EL (cell line): ENCODE measurements around the gene TSPOAP1.
"Not testable (repeated sequence)": the region's sequence is repeated elsewhere in the genome, so short reads cannot be mapped to it uniquely, and the experiment has no call there.

Experiments
- DNase-seq: peaks from one replicate; pipeline ENCODE4 v3.0.0-alpha.2; 2016

The TSPOAP1 gene

GRCh38 chr17:58360296-58361063, 31.9 kb upstream of the TSPOAP1 start:
- DNase-seq = no peak

- DNase-seq = no peak
Measured at GRCh38 chr17:58358408-58359172, 30.0 kb upstream of the TSPOAP1 start.

DNA sequence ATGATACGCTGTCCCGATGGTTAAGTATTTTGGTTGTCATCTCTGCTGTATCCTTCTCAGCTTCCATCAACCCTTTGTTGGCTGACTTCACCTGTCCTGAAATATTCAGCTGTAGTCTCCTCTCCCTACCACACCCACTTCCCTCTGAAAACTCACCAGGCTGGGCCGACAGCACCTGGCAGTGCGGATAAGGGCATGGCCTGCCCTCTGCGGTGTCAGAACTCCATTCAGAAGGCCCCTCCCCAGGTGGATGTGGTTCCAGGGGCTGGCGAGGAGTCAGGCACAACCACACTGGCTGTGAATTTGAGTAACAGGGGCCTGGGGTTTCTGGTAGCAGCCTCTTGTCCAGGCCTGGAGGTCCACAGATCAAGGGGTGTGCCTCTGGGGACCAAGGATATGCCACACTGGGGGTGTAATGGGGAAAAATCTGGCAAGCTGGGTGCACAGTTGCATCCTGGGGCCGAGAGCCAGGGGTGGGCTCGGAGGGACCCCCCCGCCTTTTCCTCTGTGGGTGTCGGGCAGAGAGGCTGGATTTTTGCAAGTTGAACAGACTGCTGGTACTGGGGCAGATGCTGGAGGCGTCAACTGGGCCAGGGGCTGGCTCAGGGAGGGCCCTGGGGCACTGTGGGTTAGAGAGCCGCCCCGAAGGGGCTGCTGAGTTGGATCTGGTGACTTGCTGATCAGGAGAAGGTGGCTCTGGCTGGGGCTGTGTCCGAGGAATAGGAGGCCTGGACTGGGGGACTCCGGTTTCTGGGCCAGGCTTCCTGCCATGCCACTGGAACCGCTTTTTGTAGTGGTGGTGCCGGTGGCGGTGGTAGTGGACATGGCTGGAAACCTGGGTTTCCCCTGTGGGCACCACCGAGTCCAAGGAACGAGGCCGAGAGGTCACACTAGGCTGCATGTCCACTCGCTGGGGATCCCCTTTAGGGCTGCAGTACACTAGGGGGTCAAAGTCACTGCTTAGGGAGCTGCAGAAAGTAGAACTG, 29.0 kb upstream of the TSPOAP1 start:
- no peak for DNase-seq

DNA sequence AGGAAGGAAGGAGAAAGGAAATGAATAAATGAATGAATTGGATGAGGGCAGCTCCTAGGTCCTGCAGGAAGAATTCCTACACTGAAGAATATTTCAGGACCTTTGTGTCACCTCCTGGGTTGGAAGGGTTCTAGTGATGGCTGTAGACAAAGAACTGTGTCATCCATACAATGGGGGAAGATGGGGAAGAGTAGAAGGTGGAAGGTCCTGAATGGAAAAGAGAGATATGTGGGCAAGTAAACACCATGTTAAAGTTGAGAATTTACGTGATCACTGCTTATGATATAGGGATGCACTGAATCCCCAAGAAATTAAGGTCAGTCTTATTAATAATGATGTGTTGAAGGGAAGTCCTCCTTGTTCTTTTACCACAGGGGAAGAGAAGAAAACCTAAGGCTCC, 27.6 kb upstream of the TSPOAP1 start:
- no peak for DNase-seq

GRCh38 chr17:58354541-58355216, 26.1 kb upstream of the TSPOAP1 start:
- no peak for DNase-seq

DNA sequence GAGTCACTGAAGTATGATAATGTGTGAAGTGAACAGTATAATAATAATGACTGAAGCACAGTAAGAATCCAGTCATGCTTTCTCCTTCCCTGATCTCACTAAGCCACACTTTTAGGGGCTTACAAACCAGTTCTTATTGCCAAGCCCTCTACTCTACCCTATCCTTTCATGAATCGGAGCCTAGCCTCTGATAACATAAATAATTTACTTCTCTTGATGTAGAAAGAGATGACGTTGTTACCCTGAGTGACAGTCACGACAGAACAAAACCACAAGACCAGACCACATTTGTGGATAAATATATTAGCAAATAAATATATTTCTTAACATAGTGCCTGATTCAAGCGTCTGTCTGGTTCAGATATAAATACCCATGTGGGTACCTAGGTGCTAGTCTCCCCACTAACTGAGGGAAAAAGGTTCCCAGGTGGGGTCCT, 24.8 kb upstream of the TSPOAP1 start:
- DNase-seq = no peak

DNA sequence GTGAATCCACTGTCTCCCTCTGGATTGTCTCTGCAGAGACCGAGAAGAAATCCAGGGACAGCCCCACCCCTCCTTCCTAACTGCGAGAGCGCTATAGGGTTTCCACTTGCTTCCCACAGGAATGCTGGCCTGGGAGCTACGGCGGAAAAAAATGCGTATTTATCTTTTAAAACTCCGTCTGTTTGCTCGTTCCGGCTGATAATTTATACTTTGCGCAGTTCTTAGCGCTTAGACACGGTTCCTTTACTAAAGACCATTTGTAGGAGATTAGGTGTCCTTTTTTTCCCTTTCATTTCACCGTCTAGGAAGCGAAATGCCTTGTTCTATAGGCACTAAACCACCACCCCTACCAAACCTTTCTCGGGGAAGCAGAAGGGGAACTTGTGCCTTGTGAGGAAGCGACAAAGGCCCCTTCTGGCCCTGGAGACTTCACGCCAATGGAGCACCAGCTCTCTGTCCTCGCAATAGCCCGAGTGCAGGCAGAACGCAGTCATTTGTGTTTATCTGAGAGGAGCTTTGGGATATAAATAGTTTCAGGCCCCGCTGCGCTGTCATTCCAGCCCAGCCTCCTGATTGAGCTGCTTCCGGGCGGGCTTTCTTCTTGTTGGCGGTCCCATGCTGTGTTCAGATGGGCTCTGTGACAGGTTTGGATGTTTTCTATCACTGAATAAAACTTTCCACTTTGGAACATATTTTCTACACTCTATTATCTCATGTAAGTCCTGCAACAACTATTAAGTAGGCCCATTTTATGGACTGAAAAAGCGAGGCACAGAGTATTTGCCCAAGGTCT, 24.2 kb upstream of the TSPOAP1 start:
- DNase-seq = peak; percentile 54

- DNase-seq = peak; percentile 92
Measured at GRCh38 chr17:58351831-58352595, 23.4 kb upstream of the TSPOAP1 start, which contains the start of gene SUPT4H1. SUPT4H1 (minus strand) TSS chr17:58352201; CDS start chr17:58352135, 66 bp downstream.

GRCh38 chr17:58351182-58351581, 22.6 kb upstream of the TSPOAP1 start:
- no peak for DNase-seq

DNA sequence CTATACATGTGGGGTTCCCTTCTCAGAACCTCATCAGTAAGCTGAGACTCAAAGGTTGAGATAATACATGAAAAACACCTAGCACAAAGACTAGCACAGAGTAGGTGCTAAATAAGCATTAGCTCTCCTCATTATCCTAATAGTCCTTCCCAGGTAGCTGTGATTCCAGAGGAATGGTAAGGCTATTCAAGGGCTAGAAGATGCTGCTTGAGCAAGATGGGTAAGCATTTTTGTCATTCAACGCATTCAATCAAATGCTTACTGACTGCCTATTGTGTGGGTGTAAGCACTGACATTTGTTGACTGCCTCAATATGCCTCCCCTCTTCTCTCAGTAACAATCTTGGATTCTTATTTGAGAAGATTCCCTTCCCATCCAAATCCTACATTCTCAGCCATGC, 19.4 kb upstream of the TSPOAP1 start:
- DNase-seq = no peak

GRCh38 chr17:58345500-58345899, 16.9 kb upstream of the TSPOAP1 start:
- no peak for DNase-seq

- no peak for DNase-seq
Measured at GRCh38 chr17:58344791-58345157, 16.2 kb upstream of the TSPOAP1 start.

DNA sequence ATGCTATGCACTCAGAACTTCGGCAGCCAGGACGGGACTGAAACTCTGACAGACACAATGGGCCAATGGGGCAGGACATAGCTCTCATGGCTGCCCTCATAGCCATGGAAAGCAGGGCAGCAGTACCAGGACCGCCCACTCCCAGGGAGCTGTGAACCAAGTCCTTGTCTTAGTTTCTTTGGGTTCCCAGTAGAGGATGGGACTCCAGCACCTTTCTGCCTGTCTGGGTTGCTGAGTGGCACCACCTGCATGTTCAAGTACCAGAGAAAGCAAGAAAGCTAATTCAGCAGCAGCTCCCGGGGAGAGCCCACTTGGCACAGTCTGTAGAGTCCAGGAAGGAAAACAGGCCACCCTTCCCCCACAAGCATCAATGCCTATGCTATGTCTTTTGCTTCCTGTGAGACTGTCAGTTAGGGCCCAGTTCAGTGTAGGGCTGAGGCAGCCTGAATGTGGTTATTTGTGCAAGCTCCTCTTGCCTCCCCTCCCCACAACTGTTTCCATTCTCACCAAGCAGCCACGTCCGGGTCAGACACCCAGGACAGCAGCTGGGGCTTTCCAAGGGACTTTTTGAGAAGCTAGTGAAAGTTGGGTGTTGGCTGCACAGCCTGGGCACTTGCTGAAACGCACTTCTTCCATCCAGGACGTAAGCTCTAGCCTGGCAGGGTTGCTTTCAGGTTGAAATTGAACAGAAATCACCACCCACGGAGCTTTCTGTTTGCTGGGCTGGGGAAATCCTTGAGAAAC, 15.6 kb upstream of the TSPOAP1 start:
- DNase-seq = no peak

- DNase-seq = no peak
Measured at GRCh38 chr17:58343131-58343530, 14.5 kb upstream of the TSPOAP1 start.

DNA sequence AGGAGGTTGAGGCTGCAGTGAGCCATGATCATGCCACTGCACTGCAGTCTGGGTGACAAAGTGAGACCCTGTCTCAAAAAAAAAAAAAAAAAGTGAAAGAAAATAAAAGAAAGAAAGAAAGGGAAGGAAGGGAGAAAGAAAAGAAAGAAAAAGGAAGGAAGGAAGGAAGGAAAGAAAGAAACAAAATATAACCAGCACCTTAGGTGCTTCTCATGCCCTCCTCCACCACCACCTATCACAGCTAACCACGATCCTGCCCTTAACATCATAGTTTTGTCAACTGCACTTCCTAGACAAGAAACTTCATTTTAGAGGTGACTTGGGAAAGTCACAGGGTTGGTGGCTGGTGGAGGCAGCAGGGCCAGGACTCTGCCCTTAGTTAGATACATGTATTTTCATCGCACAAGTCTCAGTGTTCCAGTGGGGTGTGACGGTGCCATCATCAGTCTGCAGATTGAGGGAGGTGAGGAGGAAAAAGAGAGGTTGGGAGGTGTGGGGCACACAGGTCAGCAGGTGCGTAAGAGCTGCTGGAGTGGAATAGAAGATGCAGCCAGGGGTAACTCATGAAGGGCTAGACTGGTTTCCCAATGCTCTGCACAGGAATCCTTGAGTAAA, 13.4 kb upstream of the TSPOAP1 start:
- DNase-seq = no peak

DNA sequence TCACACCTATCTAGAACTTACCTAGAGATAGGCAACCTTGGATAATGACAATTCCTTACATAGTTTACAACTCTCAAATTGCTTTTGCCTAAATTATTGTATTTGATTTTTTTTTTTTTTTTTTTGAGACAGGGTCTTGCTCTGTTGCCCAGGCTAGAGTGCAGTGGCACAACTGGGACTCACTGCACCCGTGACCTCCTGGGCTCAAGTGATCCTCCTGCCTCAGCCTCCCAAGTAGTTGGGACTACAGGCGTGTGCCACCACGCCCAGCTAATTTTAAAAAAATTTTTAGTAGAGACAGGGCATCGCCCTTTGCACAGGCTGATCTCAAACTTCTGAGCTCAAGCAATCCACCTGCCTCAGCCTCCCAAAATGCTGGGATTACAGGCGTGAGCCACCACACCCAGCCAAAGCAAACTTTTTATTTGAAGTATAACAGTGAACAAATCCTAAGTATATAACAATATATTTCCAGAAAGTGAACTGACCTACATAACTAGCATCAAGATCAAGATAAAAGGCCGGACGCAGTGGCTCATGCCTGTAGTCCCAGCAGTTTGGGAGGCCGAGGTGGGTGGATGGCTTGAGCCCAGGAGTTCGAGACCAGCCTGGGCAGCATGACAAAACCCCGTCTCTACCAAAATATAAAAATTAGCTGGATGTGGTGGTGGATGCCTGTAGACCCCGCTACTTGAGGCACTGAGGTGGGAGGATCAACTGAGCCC, 12.7 kb upstream of the TSPOAP1 start:
- DNase-seq = not testable (repeated sequence)

DNA sequence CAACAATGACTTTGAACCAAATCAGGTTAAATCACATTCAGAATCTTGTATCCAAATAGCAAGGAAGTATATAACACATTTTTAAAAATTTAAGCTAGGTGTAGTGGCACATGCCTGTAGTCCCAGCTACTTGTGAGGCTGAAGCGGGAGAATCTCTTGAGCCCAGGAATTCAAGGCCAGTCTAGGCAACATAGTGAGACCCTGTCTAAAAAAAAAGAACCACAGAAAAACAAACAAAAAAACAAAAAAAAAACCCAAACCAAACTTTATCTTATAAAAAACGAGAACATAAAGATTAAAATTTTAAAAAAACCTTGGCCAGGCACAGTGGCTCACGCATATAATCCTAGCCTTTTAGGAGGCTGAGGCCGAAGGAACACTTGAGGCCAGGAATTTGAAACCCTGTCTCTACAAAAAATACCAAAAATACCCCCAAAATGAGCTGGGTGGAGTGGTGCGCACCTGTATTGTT, 11.8 kb upstream of the TSPOAP1 start:
- DNase-seq = no peak

DNA sequence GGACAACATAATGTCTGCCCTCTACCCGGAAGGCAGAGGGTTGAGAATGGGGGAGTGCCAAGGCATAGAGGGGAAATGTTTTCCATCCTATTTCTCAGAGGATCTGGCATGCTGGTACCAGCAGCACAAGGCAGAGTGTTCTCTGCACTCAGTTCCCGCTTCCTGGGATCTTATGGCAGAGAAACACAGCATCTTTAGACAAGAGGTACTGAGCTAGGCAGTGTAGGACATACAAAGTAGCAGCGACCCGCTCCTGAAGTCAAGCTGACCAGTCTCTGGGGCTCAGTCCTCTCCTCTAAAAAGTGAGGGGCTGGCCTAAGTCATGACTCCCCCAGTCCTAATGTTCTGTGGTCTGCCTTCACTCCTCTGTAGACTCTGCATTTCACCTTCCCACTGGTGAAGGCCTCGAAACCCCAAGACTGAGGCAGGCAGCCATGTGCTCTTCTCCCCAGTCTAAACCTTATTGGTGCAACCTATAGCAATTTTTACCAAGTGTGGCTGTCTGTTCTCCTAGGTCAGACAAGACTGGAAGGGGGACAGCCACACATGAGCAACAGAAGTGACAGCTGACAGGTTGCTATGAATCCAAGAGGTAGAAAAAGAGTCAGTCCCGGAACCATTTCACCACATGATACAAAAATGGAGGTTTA, 11.3 kb upstream of the TSPOAP1 start:
- no peak for DNase-seq
